ENCODE data around the gene RAD51B.

Gene RAD51B

GRCh38 chr14:68124979-68125731, 305.6 kb downstream of the RAD51B start:
- DNase-seq = no peak

- DNase-seq = no peak
Observed at GRCh38 chr14:68127166-68127565, 307.6 kb downstream of the RAD51B start.

GRCh38 chr14:68131907-68132306, 312.3 kb downstream of the RAD51B start:
- DNase-seq = no peak

- no peak for DNase-seq
Observed at GRCh38 chr14:68132563-68133121, 313.1 kb downstream of the RAD51B start.

GRCh38 chr14:68133856-68134255, 314.3 kb downstream of the RAD51B start:
- DNase-seq = no peak

- DNase-seq = no peak
Observed at GRCh38 chr14:68135028-68135427, 315.4 kb downstream of the RAD51B start.

- DNase-seq = no peak
Observed at GRCh38 chr14:68135566-68135965, 316.0 kb downstream of the RAD51B start.

- no peak for DNase-seq
Observed at GRCh38 chr14:68137704-68138619, 318.4 kb downstream of the RAD51B start.

- DNase-seq = no peak
Observed at GRCh38 chr14:68139431-68140075, 320.0 kb downstream of the RAD51B start.

- DNase-seq = no peak
Observed at GRCh38 chr14:68140076-68140741, 320.6 kb downstream of the RAD51B start.

- no peak for DNase-seq
Observed at GRCh38 chr14:68140806-68141205, 321.2 kb downstream of the RAD51B start.

- no peak for DNase-seq
Observed at GRCh38 chr14:68141281-68142088, 321.9 kb downstream of the RAD51B start.

- DNase-seq = no peak
Observed at GRCh38 chr14:68143341-68143841, 323.8 kb downstream of the RAD51B start.

GRCh38 chr14:68144051-68144681, 324.6 kb downstream of the RAD51B start:
- no peak for DNase-seq

GRCh38 chr14:68145036-68145435, 325.5 kb downstream of the RAD51B start:
- no peak for DNase-seq

- DNase-seq = no peak
Observed at GRCh38 chr14:68145539-68145938, 326.0 kb downstream of the RAD51B start.

- DNase-seq = no peak
Observed at GRCh38 chr14:68146818-68147217, 327.2 kb downstream of the RAD51B start.

- DNase-seq = no peak
Observed at GRCh38 chr14:68147303-68147702, 327.7 kb downstream of the RAD51B start.

GRCh38 chr14:68148276-68148675, 328.7 kb downstream of the RAD51B start:
- no peak for DNase-seq

- no peak for DNase-seq
Observed at GRCh38 chr14:68148763-68149162, 329.2 kb downstream of the RAD51B start.

GRCh38 chr14:68153275-68153674, 333.7 kb downstream of the RAD51B start:
- DNase-seq = no peak
